Measurements from ENCODE around the gene AKAP6. TPM values are rescaled to one million over a fixed set of nuclear protein-coding genes. Genes with fewer than 3 reads are reported as not detected.

Gene AKAP6
- total and polyA plus RNA-seq, 2 of the 8 experiments (the other 6 are each of a cell fraction or from before 2014, with no cell fraction given) = 0.09 to 0.89 TPM

GRCh38 chr14:32576088-32576795 lies 247.1 kb downstream of the AKAP6 start:
- Histone ChIP-seq H2AFZ (ENCODE audit: low read length) (no peak overlapping the region), H3K79me2 (ENCODE audit: control insufficient read depth in 1 of 2, insufficient read depth in 2 of 2, low read length in 2 of 2) (no peaks in the 10 kb centered on the region), H2BK120ac (replicated peaks; ENCODE audit: low read depth, low read length) (no peak overlapping the region), H3K4me1 (replicated peaks in 1 of 4; ENCODE audit: control insufficient read depth in 3 of 4, insufficient read depth in 4 of 4, low read length in 3 of 4) (no peaks in the 10 kb centered on the region), H3K27me3 (replicated peaks in 1 of 4; ENCODE audit: control insufficient read depth in 3 of 4, extremely low read depth in 1 of 4, insufficient read depth in 3 of 4, low read length in 3 of 4) (no peaks in the 10 kb centered on the region), H3K4me2 (ENCODE audit: insufficient read depth in 1 of 2, low read depth in 2 of 2, low read length in 2 of 2) (no peak overlapping the region), H3K79me1 (ENCODE audit: low read depth, low read length) (no peaks in the 10 kb centered on the region), H4K8ac (ENCODE audit: extremely low read depth, insufficient read depth, low read length) (no peak overlapping the region), H2BK12ac (ENCODE audit: low read depth, low read length) (no peak overlapping the region), H2BK15ac (ENCODE audit: low read length) (no peak overlapping the region), H4K20me1 (replicated peaks in 1 of 2; ENCODE audit: control insufficient read depth in 1 of 2, insufficient read depth in 2 of 2, low read length in 2 of 2) (no peaks in the 10 kb centered on the region), H3K4me3 (ENCODE audit: extremely low read depth in 1 of 4, insufficient read depth in 2 of 4, low read depth in 3 of 4, low read length in 4 of 4) (no peak overlapping the region), H3K36me3 (ENCODE audit: control insufficient read depth in 2 of 4, insufficient read depth in 4 of 4, low read length in 3 of 4) (no peaks in the 10 kb centered on the region), H3K56ac (replicated peaks; ENCODE audit: insufficient read length, low read depth, low read length) (no peak overlapping the region), H3K23me2 (ENCODE audit: low read depth, low read length) (no peaks in the 10 kb centered on the region), H2BK20ac (ENCODE audit: low read length) (no peak overlapping the region), H3K4ac (replicated peaks; ENCODE audit: insufficient read length, low read depth, low read length) (no peak overlapping the region), H4K91ac (replicated peaks; ENCODE audit: insufficient read length, low read length) (no peak overlapping the region), H3K23ac (ENCODE audit: insufficient read length) (no peak overlapping the region), H2BK5ac (ENCODE audit: low read depth, low read length) (no peak overlapping the region), H3K9me3 (ENCODE audit: insufficient read depth in 2 of 2, low read depth in 1 of 2, low read length in 1 of 2) (no peaks in the 10 kb centered on the region), H3K14ac (ENCODE audit: insufficient read length) (no peak overlapping the region), H3K18ac (ENCODE audit: extremely low read depth, low read length) (no peak overlapping the region), H2AK5ac (ENCODE audit: low read depth, low read length) (no peak overlapping the region), H3K9ac (replicated peaks in 1 of 4; ENCODE audit: extremely low read depth in 1 of 4, low read depth in 3 of 4, low read length in 3 of 4) (no peak overlapping the region), H3K27ac (ENCODE audit: low read depth, low read length) (no peak overlapping the region), H4K5ac (ENCODE audit: insufficient read length, low read depth, low read length) (no peak overlapping the region)
- DNase-seq (ENCODE audit: low read depth in 1 of 2, low spot score in 2 of 2) = no peak
- peak; percentile 50 for FAIRE-seq
- 56% methylated on average over 6 of the region's 6 CpGs; no CpG with 5 or more reads in 1 of the 2 experiments for WGBS, 2 experiments (ENCODE audit: extremely low coverage in 1 of 2, insufficient coverage in 1 of 2, insufficient read length in 1 of 2, insufficient replicate concordance in 2 of 2, low coverage in 1 of 2, low lambda C conversion rate in 2 of 2, missing lambda C conversion rate in 1 of 2)
- CTCF ChIA-PET (ENCODE audit: partially characterized antibody) = interaction anchor here (0.6 to 2.3 kb wide), 14 partner anchors 10 to 1746 kb away, joined by 3 to 8 read pairs (median 3); no protein-coding TSS in a partner anchor
- POLR2A ChIA-PET (ENCODE audit: partially characterized antibody) = no interaction called here
- no peak for TF ChIP-seq EP300 (IDR thresholded peaks at IDR 0.05; ENCODE audit: borderline replicate concordance in 1 of 2, low read depth in 2 of 2, low read length in 2 of 2)
- TF ChIP-seq SAP30 (IDR thresholded peaks at IDR 0.05; ENCODE audit: insufficient read depth, insufficient replicate concordance, low read length) = no peak
- peak; percentile 57 to 83 (median 77) for TF ChIP-seq CTCF (IDR thresholded peaks at IDR 0.05; ENCODE audit: control extremely low read depth in 1 of 3, insufficient read depth in 1 of 3, low read depth in 1 of 3, low read length in 3 of 3)
- TF ChIP-seq RAD21 (IDR thresholded peaks at IDR 0.05 in 1 of 2, conservative IDR thresholded peaks at IDR 0.05 in 1 of 2; ENCODE audit: low read depth in 2 of 2, low read length in 2 of 2) = peak; percentile 93 to 95
- TF ChIP-seq SIRT6 (IDR thresholded peaks at IDR 0.05; ENCODE audit: low read length) = no peak
- no peak for TF ChIP-seq FOSL1 (IDR thresholded peaks at IDR 0.05; ENCODE audit: insufficient read depth, low read depth, low read length)
- TF ChIP-seq TAF1 (IDR thresholded peaks at IDR 0.05; ENCODE audit: low read depth, low read length) = no peak
- TF ChIP-seq BACH1 (IDR thresholded peaks at IDR 0.05; ENCODE audit: low read length) = no peak
- TF ChIP-seq KDM1A (IDR thresholded peaks at IDR 0.05; ENCODE audit: borderline replicate concordance, low read length) = no peak
